HEK293 (cell line): Measurements from ENCODE around the gene GALNT9.

ENCODE experiments used
- CTCF ChIA-PET: fragments of 350-600 bp; formaldehyde crosslinking; extraction: SDS; loops from one replicate; lab custom pipeline; 2021; ENCODE audit warnings: antibody characterized with exemption; lab: Yijun Ruan, JAX
- POLR2A ChIA-PET: fragments of 300-600 bp; formaldehyde crosslinking; extraction: SDS; loops from one replicate; lab custom pipeline; 2020; ENCODE audit warnings: antibody characterized with exemption, inconsistent platforms; lab: Yijun Ruan, JAX
- H3K27ac ChIP-seq: fragments of 200-500 bp; sonication (Bioruptor generic); 2 replicates; pipeline ENCODE4 v1.5.1; 2014; ENCODE audit warnings: low read depth, low read length, control low read depth, inconsistent platforms; ENCODE audit errors: extremely low read depth
- H3K36me3 ChIP-seq, 2 experiments: fragments of 200-500 bp in 1 of 2; sonication (Bioruptor generic) in 1 of 2; 1 replicate in 1 of 2; 2 replicates in 1 of 2; pipeline ENCODE4 v1.5.1; 2014 to 2017; ENCODE audit warnings: inconsistent platforms in 2 of 2, low read length in 2 of 2; ENCODE audit not compliant: control insufficient read depth in 2 of 2, insufficient read depth in 1 of 2
- H3K4me1 ChIP-seq: fragments of 200-500 bp; sonication (Bioruptor generic); 2 replicates; pipeline ENCODE4 v1.5.1; 2014; ENCODE audit warnings: mild to moderate bottlenecking, low read length, inconsistent platforms; ENCODE audit not compliant: control insufficient read depth, insufficient read depth
- H3K4me3 ChIP-seq: 2 replicates; pipeline ENCODE4 v1.5.1; 2011; ENCODE audit warnings: low read depth, mild to moderate bottlenecking, control low read depth, low read length, moderate library complexity
- H3K9me3 ChIP-seq: fragments of 200-500 bp; sonication (Bioruptor generic); 2 replicates; pipeline ENCODE4 v1.5.1; 2014; ENCODE audit warnings: low read depth, low read length, inconsistent platforms; ENCODE audit not compliant: control insufficient read depth, insufficient read depth
- GLIS1 ChIP-seq: fragments of 450-650 bp; formaldehyde crosslinking; IDR thresholded peaks from 2 replicates; pipeline ENCODE4 v1.5.1; 2016; ENCODE audit warnings: missing biosample characterization, missing genetic modification characterization
- PRDM1 ChIP-seq: fragments of 450-650 bp; formaldehyde crosslinking; IDR thresholded peaks from 2 replicates; pipeline ENCODE4; 2016; ENCODE audit warnings: missing biosample characterization, missing genetic modification characterization
- RBAK ChIP-seq: fragments of 450-650 bp; formaldehyde crosslinking; IDR thresholded peaks from 2 replicates; pipeline ENCODE4 v1.5.1; 2016; ENCODE audit warnings: missing biosample characterization, missing genetic modification characterization
- SP7 ChIP-seq: fragments of 450-650 bp; formaldehyde crosslinking; IDR thresholded peaks from 2 replicates; pipeline ENCODE4 v1.5.1; 2016; ENCODE audit warnings: missing biosample characterization, missing genetic modification characterization
- ZFHX2 ChIP-seq: fragments of 450-650 bp; formaldehyde crosslinking; conservative IDR thresholded peaks from 2 replicates; pipeline ENCODE4 v1.5.1; 2016; ENCODE audit warnings: missing biosample characterization, missing genetic modification characterization
- ZNF175 ChIP-seq: fragments of 450-650 bp; formaldehyde crosslinking; IDR thresholded peaks from 2 replicates; pipeline ENCODE4 v1.5.1; 2016; ENCODE audit warnings: missing biosample characterization, missing genetic modification characterization
- ZNF184 ChIP-seq: fragments of 450-650 bp; IDR thresholded peaks from 2 replicates; pipeline ENCODE4 v1.5.1; 2018; ENCODE audit warnings: missing biosample characterization, mild to moderate bottlenecking, missing genetic modification characterization
- ZNF239 ChIP-seq: fragments of 450-650 bp; formaldehyde crosslinking; IDR thresholded peaks from 2 replicates; pipeline ENCODE4 v1.5.1; 2016; ENCODE audit warnings: missing biosample characterization, missing genetic modification characterization
- ZNF529 ChIP-seq: fragments of 450-650 bp; formaldehyde crosslinking; IDR thresholded peaks from 2 replicates; pipeline ENCODE4 v1.5.1; 2017; ENCODE audit warnings: missing genetic modification characterization, missing biosample characterization; ENCODE audit not compliant: insufficient replicate concordance
- ZNF664 ChIP-seq: fragments of 450-650 bp; formaldehyde crosslinking; IDR thresholded peaks from 2 replicates; pipeline ENCODE4 v1.5.1; 2016; ENCODE audit warnings: missing biosample characterization, missing genetic modification characterization
- ZNF768 ChIP-seq: fragments of 450-650 bp; formaldehyde crosslinking; IDR thresholded peaks from 2 replicates; pipeline ENCODE4 v1.5.1; 2018; ENCODE audit warnings: missing biosample characterization, mild to moderate bottlenecking, missing genetic modification characterization
- ZNF776 ChIP-seq: fragments of 450-650 bp; formaldehyde crosslinking; IDR thresholded peaks from 2 replicates; pipeline ENCODE4 v1.5.0; 2017; ENCODE audit warnings: missing biosample characterization, missing genetic modification characterization, borderline replicate concordance
- ZNF777 ChIP-seq: fragments of 450-650 bp; formaldehyde crosslinking; IDR thresholded peaks from 2 replicates; pipeline ENCODE4 v1.5.1; 2017; ENCODE audit warnings: missing biosample characterization, missing genetic modification characterization, borderline replicate concordance
- ZNF830 ChIP-seq: fragments of 450-650 bp; IDR thresholded peaks from 2 replicates; pipeline ENCODE4 v1.5.0; 2018; ENCODE audit warnings: missing biosample characterization, missing genetic modification characterization, low read depth, mild to moderate bottlenecking, moderate library complexity
- ZNF843 ChIP-seq: fragments of 450-650 bp; formaldehyde crosslinking; IDR thresholded peaks from 2 replicates; pipeline ENCODE4 v1.5.1; 2016; ENCODE audit warnings: missing biosample characterization, missing genetic modification characterization
- ZXDB ChIP-seq: fragments of 450-650 bp; formaldehyde crosslinking; IDR thresholded peaks from 2 replicates; pipeline ENCODE4 v1.5.1; 2016; ENCODE audit warnings: missing biosample characterization, missing genetic modification characterization
- TF ChIP-seq, protein P1 (sequence below): fragments of 450-650 bp; formaldehyde crosslinking; IDR thresholded peaks from 2 replicates; pipeline ENCODE4 v1.5.1; 2017; ENCODE audit warnings: missing biosample characterization, mild to moderate bottlenecking, missing genetic modification characterization, moderate library complexity
- TF ChIP-seq, protein P2 (sequence below): fragments of 450-650 bp; formaldehyde crosslinking; IDR thresholded peaks from 2 replicates; pipeline ENCODE4 v1.5.1; 2016; ENCODE audit warnings: missing biosample characterization, missing genetic modification characterization
- TF ChIP-seq, protein P3 (sequence below): fragments of 450-650 bp; formaldehyde crosslinking; IDR thresholded peaks from 2 replicates; pipeline ENCODE4 v1.5.1; 2017; ENCODE audit warnings: missing biosample characterization, missing genetic modification characterization
- TF ChIP-seq, protein P4 (sequence below): fragments of 450-650 bp; formaldehyde crosslinking; IDR thresholded peaks from 2 replicates; pipeline ENCODE4 v1.5.1; 2016; ENCODE audit warnings: missing biosample characterization, missing genetic modification characterization
- TF ChIP-seq, protein P5 (sequence below): fragments of 450-650 bp; formaldehyde crosslinking; conservative IDR thresholded peaks from 2 replicates; pipeline ENCODE4 v1.5.1; 2016; ENCODE audit warnings: low read depth, missing biosample characterization, missing genetic modification characterization
- TF ChIP-seq, protein P6 (sequence below): fragments of 450-650 bp; formaldehyde crosslinking; optimal IDR thresholded peaks from 2 replicates; pipeline ENCODE3; 2016; ENCODE audit warnings: missing biosample characterization, mild to moderate bottlenecking, missing genetic modification characterization

GALNT9 gene

DNA sequence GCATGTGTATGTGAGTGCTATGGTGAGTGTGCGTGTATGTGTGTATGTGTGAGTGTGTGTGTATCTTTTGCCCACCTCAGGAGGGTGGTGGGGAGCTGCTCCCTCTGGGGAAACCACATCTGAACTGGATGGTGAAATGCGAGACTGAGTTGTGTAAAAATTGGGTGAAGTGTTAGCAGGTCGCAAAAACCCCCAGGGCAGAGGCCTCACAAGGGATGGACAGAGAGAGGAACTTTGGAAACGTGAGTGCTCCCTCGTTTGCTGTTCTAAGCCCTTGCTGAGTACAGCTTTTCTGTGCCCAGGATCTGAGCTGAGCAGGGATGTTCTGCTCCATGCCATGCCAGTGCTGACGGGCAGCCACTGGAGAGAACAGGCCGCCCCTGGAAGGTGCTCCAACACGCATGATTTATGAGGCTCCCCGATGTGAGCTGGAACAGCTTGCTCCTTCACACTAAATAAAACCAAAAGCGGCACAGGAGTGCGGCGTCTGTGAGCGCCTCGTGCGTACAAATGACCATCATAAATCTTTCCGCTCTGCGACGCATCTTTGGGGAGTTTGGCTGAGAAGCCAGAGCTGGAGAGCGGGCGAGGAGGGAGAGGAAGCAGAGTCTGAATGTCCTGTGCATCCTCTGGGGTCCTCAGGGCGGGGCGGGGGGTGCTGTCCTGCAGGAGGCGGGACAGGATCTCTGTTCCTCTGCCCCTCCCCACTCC is 14.1 kb upstream of the GALNT9 start (continued):
- TF ChIP-seq, protein P1, sequence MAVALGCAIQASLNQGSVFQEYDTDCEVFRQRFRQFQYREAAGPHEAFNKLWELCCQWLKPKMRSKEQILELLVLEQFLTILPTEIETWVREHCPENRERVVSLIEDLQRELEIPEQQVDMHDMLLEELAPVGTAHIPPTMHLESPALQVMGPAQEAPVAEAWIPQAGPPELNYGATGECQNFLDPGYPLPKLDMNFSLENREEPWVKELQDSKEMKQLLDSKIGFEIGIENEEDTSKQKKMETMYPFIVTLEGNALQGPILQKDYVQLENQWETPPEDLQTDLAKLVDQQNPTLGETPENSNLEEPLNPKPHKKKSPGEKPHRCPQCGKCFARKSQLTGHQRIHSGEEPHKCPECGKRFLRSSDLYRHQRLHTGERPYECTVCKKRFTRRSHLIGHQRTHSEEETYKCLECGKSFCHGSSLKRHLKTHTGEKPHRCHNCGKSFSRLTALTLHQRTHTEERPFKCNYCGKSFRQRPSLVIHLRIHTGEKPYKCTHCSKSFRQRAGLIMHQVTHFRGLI (tag by site-specific recombination), result no peak
- TF ChIP-seq ZNF776 (tag by site-specific recombination), result no peak
- TF ChIP-seq ZNF175 (tag by site-specific recombination), result no peak
- no peak for TF ChIP-seq ZNF830 (tag by site-specific recombination)
- no peak for TF ChIP-seq ZNF843 (tag by site-specific recombination)
- peak; percentile 45; the same call in 1 of the 2 replicates for TF ChIP-seq ZNF664 (tag by site-specific recombination)
- no peak for TF ChIP-seq ZNF529 (tag by site-specific recombination)
- TF ChIP-seq SP7, result peak; percentile 76
- no peak for TF ChIP-seq ZNF768 (tag by site-specific recombination)
- peak; percentile 28; the same call in 1 of the 2 replicates for TF ChIP-seq GLIS1 (tag by site-specific recombination)

DNA sequence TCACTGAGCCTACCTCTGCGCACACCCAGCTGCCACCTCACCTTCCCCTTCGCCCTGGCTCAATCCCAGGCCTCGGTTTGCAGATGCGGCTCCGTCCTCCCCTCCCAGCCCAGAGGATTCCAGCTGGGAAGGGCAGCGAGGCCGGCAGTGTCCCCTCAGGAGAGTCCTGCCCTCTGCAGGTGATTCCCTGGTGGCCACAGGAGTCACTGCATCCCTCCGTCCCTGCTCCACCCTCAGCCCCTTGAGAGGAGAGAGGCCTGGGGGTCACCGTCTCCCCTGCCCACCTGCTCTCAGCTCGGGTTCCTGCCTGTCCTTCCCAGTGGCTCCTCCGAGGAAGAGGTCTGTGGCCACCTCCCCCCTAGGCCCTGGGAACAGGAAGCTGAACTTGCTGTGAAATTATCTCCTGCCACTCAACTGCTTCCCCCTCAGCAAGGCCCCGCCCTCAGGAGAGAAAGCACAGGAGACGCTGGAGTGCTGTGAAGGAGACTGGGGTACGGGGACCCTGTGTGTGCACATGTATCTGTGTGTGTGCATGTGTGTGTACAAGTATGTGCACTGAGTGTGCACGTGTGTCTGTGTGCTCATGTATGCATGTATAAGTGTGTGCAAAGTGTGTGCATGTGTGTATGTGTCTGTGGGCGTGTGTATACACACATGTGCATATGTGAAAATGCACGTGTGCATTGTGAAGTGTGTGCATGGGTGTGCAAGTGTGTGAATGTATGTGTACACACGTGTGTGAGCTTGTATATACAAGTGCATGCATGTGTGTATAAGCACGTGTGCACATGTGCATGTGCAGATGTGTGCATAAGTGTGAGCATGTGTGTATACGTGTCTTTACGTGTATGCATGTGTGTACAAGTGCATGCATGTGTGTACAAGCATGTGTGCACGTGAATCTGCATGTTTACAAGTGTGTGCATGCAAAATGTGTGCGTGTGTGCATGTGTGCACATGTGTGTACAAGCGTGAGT is 13.2 kb upstream of the GALNT9 start:
- H3K36me3 ChIP-seq, result no peaks in the 10 kb centered on the region
- H3K27ac ChIP-seq, result no peak overlapping the region
- H3K4me1 ChIP-seq, result no peaks in the 10 kb centered on the region
- no peak overlapping the region for H3K4me3 ChIP-seq
- POLR2A ChIA-PET, result no interaction called here
- H3K9me3 ChIP-seq, result no peaks in the 10 kb centered on the region
- CTCF ChIA-PET, result no interaction called here
- no peak for TF ChIP-seq RBAK (tag by site-specific recombination)
- TF ChIP-seq, protein P2, sequence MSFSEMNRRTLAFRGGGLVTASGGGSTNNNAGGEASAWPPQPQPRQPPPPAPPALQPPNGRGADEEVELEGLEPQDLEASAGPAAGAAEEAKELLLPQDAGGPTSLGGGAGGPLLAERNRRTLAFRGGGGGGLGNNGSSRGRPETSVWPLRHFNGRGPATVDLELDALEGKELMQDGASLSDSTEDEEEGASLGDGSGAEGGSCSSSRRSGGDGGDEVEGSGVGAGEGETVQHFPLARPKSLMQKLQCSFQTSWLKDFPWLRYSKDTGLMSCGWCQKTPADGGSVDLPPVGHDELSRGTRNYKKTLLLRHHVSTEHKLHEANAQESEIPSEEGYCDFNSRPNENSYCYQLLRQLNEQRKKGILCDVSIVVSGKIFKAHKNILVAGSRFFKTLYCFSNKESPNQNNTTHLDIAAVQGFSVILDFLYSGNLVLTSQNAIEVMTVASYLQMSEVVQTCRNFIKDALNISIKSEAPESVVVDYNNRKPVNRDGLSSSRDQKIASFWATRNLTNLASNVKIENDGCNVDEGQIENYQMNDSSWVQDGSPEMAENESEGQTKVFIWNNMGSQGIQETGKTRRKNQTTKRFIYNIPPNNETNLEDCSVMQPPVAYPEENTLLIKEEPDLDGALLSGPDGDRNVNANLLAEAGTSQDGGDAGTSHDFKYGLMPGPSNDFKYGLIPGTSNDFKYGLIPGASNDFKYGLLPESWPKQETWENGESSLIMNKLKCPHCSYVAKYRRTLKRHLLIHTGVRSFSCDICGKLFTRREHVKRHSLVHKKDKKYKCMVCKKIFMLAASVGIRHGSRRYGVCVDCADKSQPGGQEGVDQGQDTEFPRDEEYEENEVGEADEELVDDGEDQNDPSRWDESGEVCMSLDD (tag by site-specific recombination), result no peak
- TF ChIP-seq ZNF184 (tag by site-specific recombination), result no peak
- TF ChIP-seq ZXDB (tag by site-specific recombination), result no peak
- no peak for TF ChIP-seq ZNF239 (tag by site-specific recombination)
- TF ChIP-seq ZNF777, result no peak
- no peak for TF ChIP-seq PRDM1
- TF ChIP-seq, protein P3, sequence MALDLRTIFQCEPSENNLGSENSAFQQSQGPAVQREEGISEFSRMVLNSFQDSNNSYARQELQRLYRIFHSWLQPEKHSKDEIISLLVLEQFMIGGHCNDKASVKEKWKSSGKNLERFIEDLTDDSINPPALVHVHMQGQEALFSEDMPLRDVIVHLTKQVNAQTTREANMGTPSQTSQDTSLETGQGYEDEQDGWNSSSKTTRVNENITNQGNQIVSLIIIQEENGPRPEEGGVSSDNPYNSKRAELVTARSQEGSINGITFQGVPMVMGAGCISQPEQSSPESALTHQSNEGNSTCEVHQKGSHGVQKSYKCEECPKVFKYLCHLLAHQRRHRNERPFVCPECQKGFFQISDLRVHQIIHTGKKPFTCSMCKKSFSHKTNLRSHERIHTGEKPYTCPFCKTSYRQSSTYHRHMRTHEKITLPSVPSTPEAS, result peak; percentile 84
- TF ChIP-seq, protein P4, sequence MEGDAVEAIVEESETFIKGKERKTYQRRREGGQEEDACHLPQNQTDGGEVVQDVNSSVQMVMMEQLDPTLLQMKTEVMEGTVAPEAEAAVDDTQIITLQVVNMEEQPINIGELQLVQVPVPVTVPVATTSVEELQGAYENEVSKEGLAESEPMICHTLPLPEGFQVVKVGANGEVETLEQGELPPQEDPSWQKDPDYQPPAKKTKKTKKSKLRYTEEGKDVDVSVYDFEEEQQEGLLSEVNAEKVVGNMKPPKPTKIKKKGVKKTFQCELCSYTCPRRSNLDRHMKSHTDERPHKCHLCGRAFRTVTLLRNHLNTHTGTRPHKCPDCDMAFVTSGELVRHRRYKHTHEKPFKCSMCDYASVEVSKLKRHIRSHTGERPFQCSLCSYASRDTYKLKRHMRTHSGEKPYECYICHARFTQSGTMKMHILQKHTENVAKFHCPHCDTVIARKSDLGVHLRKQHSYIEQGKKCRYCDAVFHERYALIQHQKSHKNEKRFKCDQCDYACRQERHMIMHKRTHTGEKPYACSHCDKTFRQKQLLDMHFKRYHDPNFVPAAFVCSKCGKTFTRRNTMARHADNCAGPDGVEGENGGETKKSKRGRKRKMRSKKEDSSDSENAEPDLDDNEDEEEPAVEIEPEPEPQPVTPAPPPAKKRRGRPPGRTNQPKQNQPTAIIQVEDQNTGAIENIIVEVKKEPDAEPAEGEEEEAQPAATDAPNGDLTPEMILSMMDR (tag by site-specific recombination), result peak; percentile 91
- TF ChIP-seq, protein P5, sequence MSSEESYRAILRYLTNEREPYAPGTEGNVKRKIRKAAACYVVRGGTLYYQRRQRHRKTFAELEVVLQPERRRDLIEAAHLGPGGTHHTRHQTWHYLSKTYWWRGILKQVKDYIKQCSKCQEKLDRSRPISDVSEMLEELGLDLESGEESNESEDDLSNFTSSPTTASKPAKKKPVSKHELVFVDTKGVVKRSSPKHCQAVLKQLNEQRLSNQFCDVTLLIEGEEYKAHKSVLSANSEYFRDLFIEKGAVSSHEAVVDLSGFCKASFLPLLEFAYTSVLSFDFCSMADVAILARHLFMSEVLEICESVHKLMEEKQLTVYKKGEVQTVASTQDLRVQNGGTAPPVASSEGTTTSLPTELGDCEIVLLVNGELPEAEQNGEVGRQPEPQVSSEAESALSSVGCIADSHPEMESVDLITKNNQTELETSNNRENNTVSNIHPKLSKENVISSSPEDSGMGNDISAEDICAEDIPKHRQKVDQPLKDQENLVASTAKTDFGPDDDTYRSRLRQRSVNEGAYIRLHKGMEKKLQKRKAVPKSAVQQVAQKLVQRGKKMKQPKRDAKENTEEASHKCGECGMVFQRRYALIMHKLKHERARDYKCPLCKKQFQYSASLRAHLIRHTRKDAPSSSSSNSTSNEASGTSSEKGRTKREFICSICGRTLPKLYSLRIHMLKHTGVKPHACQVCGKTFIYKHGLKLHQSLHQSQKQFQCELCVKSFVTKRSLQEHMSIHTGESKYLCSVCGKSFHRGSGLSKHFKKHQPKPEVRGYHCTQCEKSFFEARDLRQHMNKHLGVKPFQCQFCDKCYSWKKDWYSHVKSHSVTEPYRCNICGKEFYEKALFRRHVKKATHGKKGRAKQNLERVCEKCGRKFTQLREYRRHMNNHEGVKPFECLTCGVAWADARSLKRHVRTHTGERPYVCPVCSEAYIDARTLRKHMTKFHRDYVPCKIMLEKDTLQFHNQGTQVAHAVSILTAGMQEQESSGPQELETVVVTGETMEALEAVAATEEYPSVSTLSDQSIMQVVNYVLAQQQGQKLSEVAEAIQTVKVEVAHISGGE (tag by site-specific recombination), result no peak
- TF ChIP-seq, protein P6, sequence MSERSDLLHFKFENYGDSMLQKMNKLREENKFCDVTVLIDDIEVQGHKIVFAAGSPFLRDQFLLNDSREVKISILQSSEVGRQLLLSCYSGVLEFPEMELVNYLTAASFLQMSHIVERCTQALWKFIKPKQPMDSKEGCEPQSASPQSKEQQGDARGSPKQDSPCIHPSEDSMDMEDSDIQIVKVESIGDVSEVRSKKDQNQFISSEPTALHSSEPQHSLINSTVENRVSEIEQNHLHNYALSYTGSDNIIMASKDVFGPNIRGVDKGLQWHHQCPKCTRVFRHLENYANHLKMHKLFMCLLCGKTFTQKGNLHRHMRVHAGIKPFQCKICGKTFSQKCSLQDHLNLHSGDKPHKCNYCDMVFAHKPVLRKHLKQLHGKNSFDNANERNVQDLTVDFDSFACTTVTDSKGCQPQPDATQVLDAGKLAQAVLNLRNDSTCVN, result peak; percentile 17
- peak; percentile 17; the same call in 1 of the 2 replicates for TF ChIP-seq ZFHX2 (tag by site-specific recombination)
